ENCODE measurements around the gene ADAMTS7. TPM values are rescaled to one million over a fixed set of nuclear protein-coding genes. Genes with fewer than 3 reads are reported as not detected.
"Not testable (repeated sequence)": the region's sequence is repeated elsewhere in the genome, so short reads cannot be mapped to it uniquely, and the experiment has no call there.

The ADAMTS7 gene
- total RNA-seq, 2 donors from 2014 or later = not detected

GRCh38 chr15:78739996-78740903 is 71.0 kb downstream of the ADAMTS7 start:
- ATAC-seq (peak; percentile 52), DNase-seq (peak in 1 of 3 donors; percentile 36)
- H3K4me3 Mint-ChIP-seq = no peak overlapping the region
- peaks cover 15% of the 10 kb centered on the region for H3K27me3 Mint-ChIP-seq
- H3K4me1 Mint-ChIP-seq = peaks cover 6% of the 10 kb centered on the region
- H3K27ac Mint-ChIP-seq = no peak overlapping the region
- H3K36me3 Mint-ChIP-seq (ENCODE audit: low read depth) = peaks cover 3% of the 10 kb centered on the region
- H3K9me3 ChIP-seq (ENCODE audit: control insufficient read depth, low read length, poor library complexity, severe bottlenecking) = no peaks in the 10 kb centered on the region

GRCh38 chr15:78739206-78739605 is 72.1 kb downstream of the ADAMTS7 start:
- ATAC-seq (no peak), DNase-seq (no peak)
- Mint-ChIP-seq H3K36me3 (ENCODE audit: low read depth) (peaks cover 3% of the 10 kb centered on the region), H3K27ac (no peak overlapping the region), H3K27me3 (peaks cover 26% of the 10 kb centered on the region), H3K4me1 (peaks cover 6% of the 10 kb centered on the region), H3K4me3 (no peak overlapping the region)
- H3K9me3 ChIP-seq (ENCODE audit: control insufficient read depth, low read length, poor library complexity, severe bottlenecking) = no peaks in the 10 kb centered on the region

GRCh38 chr15:78737931-78738558 is 73.2 kb downstream of the ADAMTS7 start:
- DNase-seq (peak in 1 of 3 donors; percentile 47), ATAC-seq (peak; percentile 72)
- H3K4me1 Mint-ChIP-seq; H3K27ac Mint-ChIP-seq; H3K4me3 Mint-ChIP-seq; H3K9me3 ChIP-seq (ENCODE audit: control insufficient read depth, low read length, poor library complexity, severe bottlenecking); H3K36me3 Mint-ChIP-seq (ENCODE audit: low read depth): not testable (repeated sequence)
- H3K27me3 Mint-ChIP-seq = peaks cover 37% of the 10 kb centered on the region

- Mint-ChIP-seq H3K27ac (no peak overlapping the region), H3K4me3 (peak overlapping the region; percentile 21), H3K36me3 (ENCODE audit: low read depth) (peaks cover 7% of the 10 kb centered on the region), H3K27me3 (peaks cover 45% of the 10 kb centered on the region), H3K4me1 (peaks cover 6% of the 10 kb centered on the region)
- ATAC-seq (no peak), DNase-seq (no peak)
- H3K9me3 ChIP-seq (ENCODE audit: control insufficient read depth, low read length, poor library complexity, severe bottlenecking) = no peaks in the 10 kb centered on the region
These were observed 74.0 kb downstream of the ADAMTS7 start for GRCh38 chr15:78737187-78737820.

GRCh38 chr15:78736286-78736685 is 75.0 kb downstream of the ADAMTS7 start:
- not testable (repeated sequence) for H3K4me3 Mint-ChIP-seq; ATAC-seq; DNase-seq; H3K4me1 Mint-ChIP-seq; H3K9me3 ChIP-seq (ENCODE audit: control insufficient read depth, low read length, poor library complexity, severe bottlenecking); H3K36me3 Mint-ChIP-seq (ENCODE audit: low read depth)
- Mint-ChIP-seq H3K27me3 (peaks cover 55% of the 10 kb centered on the region), H3K27ac (peak overlapping the region; percentile 32)

GRCh38 chr15:78734451-78735064 is 76.7 kb downstream of the ADAMTS7 start:
- no peak for ATAC-seq
- Mint-ChIP-seq H3K27ac (no peak overlapping the region), H3K36me3 (ENCODE audit: low read depth) (peaks cover 7% of the 10 kb centered on the region)

GRCh38 chr15:78732634-78733033 is 78.6 kb downstream of the ADAMTS7 start:
- H3K27ac Mint-ChIP-seq = no peak overlapping the region
- no peaks in the 10 kb centered on the region for H3K9me3 ChIP-seq (ENCODE audit: control insufficient read depth, low read length, poor library complexity, severe bottlenecking)
- DNase-seq (no peak), ATAC-seq (no peak)
- peaks cover 2% of the 10 kb centered on the region for H3K4me1 Mint-ChIP-seq
- peaks cover 55% of the 10 kb centered on the region for H3K27me3 Mint-ChIP-seq
- H3K36me3 Mint-ChIP-seq (ENCODE audit: low read depth) = peaks cover 4% of the 10 kb centered on the region
- H3K4me3 Mint-ChIP-seq = no peak overlapping the region

More at GRCh38 chr15:78734451-78735064, 76.7 kb downstream of the ADAMTS7 start:
- no peaks in the 10 kb centered on the region for H3K9me3 ChIP-seq (ENCODE audit: control insufficient read depth, low read length, poor library complexity, severe bottlenecking)
- no peak overlapping the region for H3K4me3 Mint-ChIP-seq
- no peak for DNase-seq
- H3K4me1 Mint-ChIP-seq = peaks cover 3% of the 10 kb centered on the region
- peaks cover 57% of the 10 kb centered on the region for H3K27me3 Mint-ChIP-seq

- H3K9me3 ChIP-seq (ENCODE audit: control insufficient read depth, low read length, poor library complexity, severe bottlenecking) = no peaks in the 10 kb centered on the region
- ATAC-seq (no peak), DNase-seq (no peak)
- Mint-ChIP-seq H3K4me1 (peaks cover 3% of the 10 kb centered on the region), H3K36me3 (ENCODE audit: low read depth) (peaks cover 4% of the 10 kb centered on the region), H3K27ac (peak overlapping the region; percentile 8), H3K27me3 (peaks cover 57% of the 10 kb centered on the region), H3K4me3 (no peak overlapping the region)
These were observed 80.3 kb downstream of the ADAMTS7 start for GRCh38 chr15:78730955-78731354.

GRCh38 chr15:78728427-78728826 is 82.8 kb downstream of the ADAMTS7 start:
- not testable (repeated sequence) for DNase-seq; H3K4me1 Mint-ChIP-seq; H3K27ac Mint-ChIP-seq; ATAC-seq; H3K9me3 ChIP-seq (ENCODE audit: control insufficient read depth, low read length, poor library complexity, severe bottlenecking); H3K36me3 Mint-ChIP-seq (ENCODE audit: low read depth); H3K4me3 Mint-ChIP-seq
- peaks cover 39% of the 10 kb centered on the region for H3K27me3 Mint-ChIP-seq

GRCh38 chr15:78727561-78727960 is 83.7 kb downstream of the ADAMTS7 start:
- H3K36me3 Mint-ChIP-seq (ENCODE audit: low read depth) = no peaks in the 10 kb centered on the region

GRCh38 chr15:78726870-78727551 is 84.3 kb downstream of the ADAMTS7 start:
- no peaks in the 10 kb centered on the region for H3K9me3 ChIP-seq (ENCODE audit: control insufficient read depth, low read length, poor library complexity, severe bottlenecking)
- Mint-ChIP-seq H3K27ac (no peak overlapping the region), H3K36me3 (ENCODE audit: low read depth) (no peaks in the 10 kb centered on the region), H3K4me1 (peaks cover 3% of the 10 kb centered on the region), H3K4me3 (no peak overlapping the region), H3K27me3 (peaks cover 28% of the 10 kb centered on the region)
- ATAC-seq (no peak), DNase-seq (no peak)

More at GRCh38 chr15:78727561-78727960, 83.7 kb downstream of the ADAMTS7 start:
- no peaks in the 10 kb centered on the region for H3K9me3 ChIP-seq (ENCODE audit: control insufficient read depth, low read length, poor library complexity, severe bottlenecking)
- ATAC-seq (no peak), DNase-seq (no peak)
- Mint-ChIP-seq H3K27ac (no peak overlapping the region), H3K4me1 (peaks cover 3% of the 10 kb centered on the region), H3K27me3 (peaks cover 30% of the 10 kb centered on the region), H3K4me3 (no peak overlapping the region)

GRCh38 chr15:78719819-78720450 is 91.3 kb downstream of the ADAMTS7 start:
- H3K4me3 Mint-ChIP-seq; H3K4me1 Mint-ChIP-seq; H3K27ac Mint-ChIP-seq; DNase-seq; H3K36me3 Mint-ChIP-seq (ENCODE audit: low read depth); H3K9me3 ChIP-seq (ENCODE audit: control insufficient read depth, low read length, poor library complexity, severe bottlenecking); ATAC-seq: not testable (repeated sequence)
- peaks cover 44% of the 10 kb centered on the region for H3K27me3 Mint-ChIP-seq
